Measurements from ENCODE around the gene STK32B.

The STK32B gene

GRCh38 chr4:5365071-5366008 lies 314.1 kb downstream of the STK32B start:
- DNase-seq (ENCODE audit: low read depth) = no peak

DNA sequence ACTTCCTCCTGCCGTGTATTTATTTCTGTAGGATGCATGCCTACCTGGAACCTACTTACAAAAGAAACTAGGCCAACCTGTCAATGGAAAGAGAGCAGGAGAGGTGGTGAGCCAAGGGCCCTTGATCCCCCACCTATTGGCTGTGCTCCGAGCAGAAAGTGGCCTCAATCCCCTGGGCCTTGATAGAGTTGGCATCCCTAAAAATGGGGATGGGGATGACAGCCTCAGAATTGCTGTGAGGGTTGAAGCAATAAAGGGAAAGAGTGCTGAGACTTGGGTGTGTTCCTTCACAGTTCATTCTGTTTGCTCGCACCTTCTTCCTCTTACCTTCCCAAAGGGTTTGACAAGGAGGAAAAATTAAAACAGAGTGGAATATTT lies 314.7 kb downstream of the STK32B start:
- no peak for DNase-seq (ENCODE audit: low read depth)

DNA sequence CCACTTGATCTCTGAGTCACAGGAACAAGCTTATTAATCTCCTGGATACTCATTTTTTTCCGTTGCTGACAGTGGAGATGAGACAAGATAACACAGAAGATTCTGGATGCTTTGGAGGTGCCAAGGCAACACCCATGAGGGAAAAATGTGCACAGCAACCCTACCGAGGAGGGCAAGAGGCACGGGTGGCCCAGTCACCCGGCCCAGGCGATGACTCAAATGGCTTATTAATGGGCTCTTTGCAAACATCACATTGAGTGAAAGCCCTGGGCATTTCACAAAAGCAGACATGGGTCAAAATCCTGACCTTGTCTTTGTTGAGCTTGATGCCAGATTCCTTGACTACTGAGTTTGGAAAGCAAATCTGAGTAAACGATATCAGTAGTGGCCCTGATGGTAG lies 315.1 kb downstream of the STK32B start:
- DNase-seq (ENCODE audit: low read depth) = no peak

GRCh38 chr4:5368426-5368825 lies 317.1 kb downstream of the STK32B start:
- DNase-seq (ENCODE audit: low read depth) = no peak

- DNase-seq (ENCODE audit: low read depth) = no peak
These were observed 319.0 kb downstream of the STK32B start for GRCh38 chr4:5370286-5370685.

DNA sequence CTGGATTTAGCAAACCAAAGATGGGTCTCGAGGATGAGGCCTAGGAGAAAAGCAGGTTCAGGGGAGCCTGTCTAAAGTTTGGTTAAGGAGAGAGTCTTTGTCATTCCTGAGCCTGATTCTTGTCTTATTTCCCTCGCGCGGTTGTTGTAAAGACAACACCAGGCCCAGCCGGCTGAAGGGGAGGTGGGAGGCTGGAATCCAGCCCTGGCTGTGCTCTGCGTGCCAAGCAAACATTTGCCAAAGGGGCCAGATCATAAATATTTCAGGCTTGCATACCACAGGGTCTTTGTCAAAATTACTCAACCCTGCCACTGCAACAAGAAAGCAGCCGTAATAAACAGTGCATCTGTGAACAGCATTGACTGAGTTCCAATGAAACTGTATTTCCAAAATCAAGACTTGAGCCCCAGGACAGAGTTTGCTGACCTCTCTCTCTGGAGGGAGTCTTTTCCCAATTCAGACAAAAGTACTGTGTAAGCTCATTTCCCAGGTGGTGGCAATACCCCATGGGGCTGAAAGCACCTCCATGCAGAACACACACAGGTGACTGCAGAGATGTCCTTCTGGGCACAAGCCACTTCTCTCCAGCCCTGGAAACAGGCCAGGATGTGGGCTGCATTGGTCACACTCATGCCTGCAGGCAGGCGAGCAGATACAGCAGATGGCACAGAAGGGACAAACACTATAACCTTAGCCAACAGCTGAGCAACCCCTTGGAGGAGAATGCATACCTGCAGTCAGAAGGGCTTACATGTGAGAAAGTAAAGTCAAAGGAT lies 320.3 kb downstream of the STK32B start:
- no peak for DNase-seq (ENCODE audit: low read depth)

- no peak for DNase-seq (ENCODE audit: low read depth)
These were observed 320.9 kb downstream of the STK32B start for GRCh38 chr4:5372198-5372597.

DNA sequence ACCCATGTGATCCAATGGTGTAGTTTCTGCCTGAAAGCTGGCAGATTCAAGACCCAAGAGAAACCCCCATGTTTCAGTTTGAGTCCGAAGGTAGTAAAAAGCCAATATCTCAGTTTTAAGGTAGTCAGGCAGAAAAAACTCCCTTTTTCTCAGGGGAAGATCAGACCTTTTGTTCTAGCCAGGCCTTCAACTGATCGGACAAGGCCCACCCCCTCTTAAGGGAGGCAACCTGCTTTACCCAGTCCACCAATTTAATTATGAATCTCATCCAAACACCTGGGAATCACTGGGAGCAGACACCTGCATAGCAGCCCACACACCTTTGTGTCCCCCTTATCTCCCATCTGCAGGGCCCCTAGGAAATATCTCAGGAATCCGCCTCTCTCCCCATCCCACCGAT lies 322.0 kb downstream of the STK32B start:
- no peak for DNase-seq (ENCODE audit: low read depth)

DNA sequence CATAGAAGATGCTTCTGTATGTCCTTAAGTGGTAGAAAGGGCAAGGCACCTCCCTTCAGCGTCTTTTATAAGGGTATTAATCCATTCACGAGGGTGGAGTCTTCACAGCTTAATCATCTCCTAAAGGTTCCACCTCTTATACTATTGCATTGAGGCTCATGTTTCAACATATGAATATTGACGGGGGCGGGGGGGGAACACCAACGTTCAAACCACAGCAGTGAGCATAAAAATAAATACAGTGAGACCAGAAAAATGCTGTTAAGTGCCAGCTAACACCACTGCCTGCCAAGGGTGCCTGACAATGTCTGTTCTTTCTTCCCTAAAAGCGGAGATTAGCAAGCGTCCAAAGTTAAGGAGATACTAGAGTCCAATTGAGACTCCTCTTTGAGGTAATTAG lies 323.3 kb downstream of the STK32B start:
- DNase-seq (ENCODE audit: low read depth) = no peak

DNA sequence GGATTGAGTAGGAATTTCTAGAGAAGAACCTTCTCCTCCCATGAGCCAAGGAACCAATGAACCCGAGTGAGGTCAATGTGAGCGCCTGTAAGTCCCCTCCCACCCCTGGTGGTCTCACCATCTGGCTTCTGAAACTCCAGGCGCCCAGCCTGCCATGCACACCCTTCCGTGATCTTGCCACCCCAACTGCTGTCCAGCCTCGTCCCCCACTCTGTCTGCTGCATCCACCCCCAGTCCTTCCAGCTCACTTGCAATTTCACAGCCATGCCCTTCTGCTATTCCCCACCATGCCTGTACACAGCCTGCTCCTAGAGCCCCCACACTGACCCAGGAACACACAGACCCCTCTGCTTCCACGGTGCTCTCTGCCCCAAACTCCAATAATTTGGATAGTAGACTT lies 323.7 kb downstream of the STK32B start:
- DNase-seq (ENCODE audit: low read depth) = no peak

- DNase-seq (ENCODE audit: low read depth) = no peak
These were observed 324.7 kb downstream of the STK32B start for GRCh38 chr4:5376015-5376414.

GRCh38 chr4:5378002-5378401 lies 326.7 kb downstream of the STK32B start:
- DNase-seq (ENCODE audit: low read depth) = no peak

- no peak for DNase-seq (ENCODE audit: low read depth)
These were observed 328.6 kb downstream of the STK32B start for GRCh38 chr4:5379895-5380294.

DNA sequence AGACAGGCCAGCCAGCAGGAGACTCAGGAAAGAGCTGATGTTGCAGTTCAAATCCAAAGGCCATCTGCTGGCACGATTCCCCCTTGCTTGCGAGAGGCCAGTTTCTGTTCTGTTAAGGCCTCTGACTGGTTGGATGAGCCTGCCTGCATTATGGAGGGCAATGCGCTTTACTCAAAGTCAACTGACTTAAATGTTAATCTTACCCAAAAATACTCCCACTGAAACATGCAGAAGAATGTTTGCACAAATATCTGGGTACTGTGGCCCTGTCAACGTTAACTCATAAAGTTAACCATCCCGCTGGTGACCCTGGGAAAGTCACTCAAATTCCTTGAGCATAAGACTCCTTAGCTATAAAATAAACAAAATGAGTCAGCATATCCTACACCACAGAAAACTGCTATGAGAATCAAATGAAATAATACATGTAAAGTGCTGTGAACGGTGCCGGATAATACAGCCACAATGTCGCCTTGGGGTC lies 330.7 kb downstream of the STK32B start:
- no peak for DNase-seq (ENCODE audit: low read depth)

DNA sequence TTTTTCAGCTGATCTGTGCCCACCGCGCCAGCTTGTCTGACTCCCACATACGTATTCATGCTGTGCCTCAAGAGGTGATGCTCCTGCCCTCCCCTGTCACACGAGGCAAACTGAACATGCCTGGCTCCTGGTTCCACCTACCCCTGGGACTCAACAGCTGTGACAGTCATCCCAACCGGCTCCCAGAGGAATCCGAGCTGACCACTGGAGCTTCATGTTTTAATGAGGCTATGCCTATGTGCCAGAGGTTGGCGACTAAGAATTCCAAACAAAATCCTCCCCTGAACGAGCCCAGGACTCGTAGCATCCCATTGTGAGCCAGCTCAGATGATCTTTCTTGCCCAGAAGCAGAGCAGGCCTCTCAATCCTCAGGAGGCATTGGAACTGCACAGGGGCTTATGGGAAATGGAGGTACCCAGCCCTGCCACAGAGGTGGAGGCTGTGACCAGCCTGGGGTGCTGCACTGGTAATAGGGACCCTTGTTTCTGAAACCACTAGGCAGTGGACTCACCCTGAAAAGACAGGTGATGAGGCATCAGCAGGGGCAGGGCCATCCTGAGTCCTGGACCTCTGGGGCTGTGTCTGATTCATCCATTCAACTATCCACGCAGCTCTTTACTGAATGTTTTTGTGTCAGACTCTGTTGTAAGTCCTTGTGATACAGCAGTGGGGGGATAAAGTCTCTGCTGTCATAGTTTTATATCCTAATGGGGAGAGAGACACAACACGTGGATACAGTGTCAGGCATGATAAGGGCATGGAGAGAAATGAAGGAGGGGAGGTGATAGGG lies 332.1 kb downstream of the STK32B start:
- no peak for DNase-seq (ENCODE audit: low read depth)

DNA sequence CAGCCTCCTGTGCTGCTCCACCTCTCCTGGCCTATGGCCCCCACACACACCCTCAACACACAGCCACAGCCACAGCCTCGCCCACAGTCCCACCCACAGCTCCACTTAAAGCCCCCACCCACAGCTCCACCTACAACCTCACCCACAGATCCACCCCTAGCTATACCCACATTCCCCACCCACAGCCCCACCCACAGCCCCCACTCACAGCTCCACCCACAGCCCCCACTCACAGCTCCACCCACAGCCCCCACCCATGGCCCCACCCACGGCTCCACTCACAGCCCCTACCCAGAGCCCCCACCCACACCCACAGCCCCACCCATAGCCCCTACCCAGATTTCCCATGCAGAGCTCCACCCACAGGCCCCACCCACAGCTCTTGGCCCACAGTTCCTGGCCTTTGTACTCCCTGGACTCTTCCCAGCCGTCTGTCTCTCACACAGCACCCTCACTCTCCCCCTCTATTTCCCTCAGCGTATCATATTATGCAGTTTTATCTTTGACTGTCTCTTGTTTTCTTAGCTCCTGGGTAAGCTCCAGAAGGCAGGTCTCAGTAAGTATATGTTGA lies 334.5 kb downstream of the STK32B start:
- DNase-seq (ENCODE audit: low read depth) = no peak

DNA sequence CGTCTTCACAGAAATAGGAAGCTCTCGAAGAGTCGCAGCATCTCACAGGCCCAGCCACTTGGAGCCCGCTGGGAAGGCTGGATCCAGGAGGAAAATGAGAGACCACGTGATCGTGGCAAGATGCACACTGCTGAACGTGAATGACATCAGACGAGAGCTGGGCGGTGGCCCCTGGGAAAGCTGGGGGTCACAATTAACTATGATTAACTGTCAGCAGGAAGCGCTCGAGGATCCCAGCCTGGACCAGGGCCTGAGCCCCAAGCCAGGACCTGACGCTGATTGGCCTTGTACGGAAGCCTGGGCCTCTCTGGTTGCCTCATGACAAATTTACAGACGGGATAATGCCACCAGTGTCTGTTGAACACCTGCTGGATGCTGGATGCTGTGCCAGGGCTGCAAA lies 335.6 kb downstream of the STK32B start:
- DNase-seq (ENCODE audit: low read depth) = no peak

- DNase-seq (ENCODE audit: low read depth) = no peak
These were observed 336.2 kb downstream of the STK32B start for GRCh38 chr4:5387457-5387856.

DNA sequence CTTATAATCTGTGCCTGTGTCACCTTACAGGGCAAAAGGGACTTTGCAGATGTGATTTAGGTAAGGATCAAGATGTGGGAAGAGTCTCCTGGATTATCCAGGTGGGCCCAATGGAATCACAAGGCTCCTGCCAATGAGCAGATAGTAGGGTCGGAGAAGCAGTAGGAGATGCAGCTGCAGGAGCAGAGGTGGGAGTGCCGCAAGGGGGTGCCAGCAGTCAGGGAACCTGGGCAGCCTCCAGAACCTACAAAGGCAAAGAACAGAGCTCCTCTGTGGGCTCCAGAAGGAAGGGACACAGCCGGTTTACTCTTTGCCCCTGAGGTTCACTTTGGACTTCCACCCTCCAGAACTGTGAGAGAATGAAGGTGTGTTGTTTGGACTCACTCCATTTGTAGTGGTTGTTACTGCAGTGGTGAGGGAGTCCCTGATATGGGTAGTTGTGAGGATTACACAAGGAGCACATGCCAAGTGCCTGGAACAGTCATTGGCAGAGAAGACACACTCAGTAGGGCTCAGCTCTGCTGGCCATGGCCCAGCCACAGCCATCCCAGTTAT lies 338.6 kb downstream of the STK32B start:
- DNase-seq (ENCODE audit: low read depth) = no peak

DNA sequence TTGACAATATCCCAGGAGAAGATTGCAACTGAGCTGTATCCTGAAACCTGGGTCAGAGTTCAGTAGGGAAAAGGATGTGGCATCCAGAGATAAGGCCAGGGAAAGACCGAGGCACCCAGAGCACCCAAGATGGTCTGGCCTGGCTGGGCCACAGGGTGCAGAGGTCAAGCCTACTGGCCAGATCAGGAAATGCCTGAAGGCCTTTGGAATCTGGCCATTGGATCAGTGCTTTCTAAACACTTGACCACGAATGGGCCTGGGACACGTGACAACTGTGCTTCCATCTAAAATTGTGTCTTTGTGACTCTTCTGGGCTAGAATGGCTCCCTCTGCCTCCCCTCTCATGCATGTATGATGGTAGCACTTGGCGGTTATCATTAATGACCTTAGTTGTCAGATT lies 340.2 kb downstream of the STK32B start:
- DNase-seq (ENCODE audit: low read depth) = no peak

- DNase-seq (ENCODE audit: low read depth) = no peak
These were observed 342.7 kb downstream of the STK32B start for GRCh38 chr4:5393911-5394513.
